Tibial artery (tissue), 4 donors: ENCODE results near the gene AP5Z1.
A peak's percentile ranks its signal among the peaks of the same experiment; 100 is the strongest.

ENCODE experiments used
- DNase-seq, 2 donors: peaks; one replicate each; pipeline ENCODE4 v3.0.0-alpha.2; 2019
- H3K27ac ChIP-seq, 2 donors: fragments of 200-600 bp; sonication (generic) in 1 of 2; 1 replicate in 1 of 2; 2 replicates in 1 of 2; pipeline ENCODE4 v1.5.1; 2018 to 2019; ENCODE audit warnings: mild to moderate bottlenecking in 1 of 2
- H3K27me3 ChIP-seq, 2 donors: fragments of 200-600 bp; sonication (generic) in 1 of 2; one replicate each; pipeline versions ENCODE4 v1.5.1 to v1.6.0; 2016 to 2019
- H3K36me3 ChIP-seq, 3 donors: fragments of 200-600 bp; sonication (generic) in 2 of 3; one replicate each; pipeline ENCODE4 v1.5.1; 2016 to 2019; ENCODE audit warnings: mild to moderate bottlenecking in 2 of 3
- H3K4me1 ChIP-seq, 4 donors: fragments of 200-600 bp; sonication (generic) in 2 of 4; 1 replicate in 3 of 4; 2 replicates in 1 of 4; pipeline ENCODE4 v1.5.1; 2016 to 2019
- H3K4me3 ChIP-seq, 2 donors: fragments of 200-600 bp; sonication (generic) in 1 of 2; 1 replicate in 1 of 2; 2 replicates in 1 of 2; pipeline ENCODE4 v1.5.1; 2018 to 2019; ENCODE audit warnings: mild to moderate bottlenecking in 2 of 2
- H3K9me3 ChIP-seq, 3 donors: fragments of 200-600 bp; sonication (generic) in 1 of 3; one replicate each; pipeline ENCODE4 v1.5.1; 2016 to 2019
- CTCF ChIP-seq, 2 experiments: fragments of 200-600 bp in 1 of 2; fragments of 450-650 bp in 1 of 2; IDR thresholded peaks; one replicate each; pipeline ENCODE4 v1.5.1; 2017 to 2019; ENCODE audit warnings: antibody characterized with exemption in 2 of 2, mild to moderate bottlenecking in 1 of 2, moderate library complexity in 1 of 2
- intact Hi-C: fragments of 100-400 bp; cut with DNase I; formaldehyde crosslinking; loops from one replicate; pipeline ENCODE4 v1.15.0; 2023; ENCODE audit warnings: low total_unique reads

The AP5Z1 gene

DNA sequence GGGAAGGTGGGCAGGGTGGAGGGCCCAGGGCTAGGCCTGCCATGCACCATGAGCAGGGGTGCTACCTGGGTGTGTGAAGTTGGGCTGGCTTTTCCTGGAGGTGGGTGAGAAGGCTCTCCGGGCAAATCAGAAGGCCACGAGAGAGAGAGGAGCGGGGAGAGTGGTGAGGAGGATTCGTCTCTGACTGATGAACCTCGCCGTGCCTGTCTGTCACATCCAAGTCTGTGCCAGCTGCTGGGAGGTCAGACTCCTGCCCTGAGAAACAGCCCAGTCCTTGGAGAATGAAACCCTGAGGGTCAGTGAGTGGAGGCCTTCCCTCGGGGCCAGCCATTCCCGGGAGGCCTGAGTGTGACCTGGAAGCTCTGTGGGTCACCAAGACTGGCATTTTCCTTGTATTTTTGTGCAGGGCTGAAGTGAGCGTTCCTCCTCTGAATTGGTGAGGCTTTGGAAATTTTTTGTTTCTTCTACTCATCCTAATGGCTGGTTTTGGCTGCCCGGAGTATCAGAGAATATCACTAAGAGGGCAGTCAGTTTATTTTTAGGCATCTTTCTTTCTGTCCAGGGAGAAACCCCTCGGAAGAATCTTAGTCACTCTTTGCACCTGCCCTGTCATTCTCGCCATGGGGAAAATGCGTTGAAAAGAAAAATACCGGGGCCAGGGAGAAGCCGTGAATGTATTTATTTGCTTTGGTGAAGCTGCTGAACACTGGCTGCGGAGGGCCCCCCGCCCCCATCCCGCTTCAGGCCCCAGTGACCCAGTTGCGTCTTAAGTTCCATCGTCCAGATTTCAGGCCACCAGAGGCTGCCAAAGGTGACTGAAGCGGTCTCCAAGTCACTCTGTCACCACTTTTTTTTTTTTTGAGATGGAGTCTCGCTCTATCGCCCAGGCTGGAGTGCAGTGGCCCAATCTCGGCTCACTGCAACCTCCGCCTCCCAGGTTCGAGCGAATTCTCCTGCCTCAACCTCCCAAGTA lies 6.5 kb upstream of the AP5Z1 start:
- no peak overlapping the region for H3K4me3 ChIP-seq
- H3K36me3 ChIP-seq, result peaks cover 9 to 43% (median 20%) of the 10 kb centered on the region in 3 donors
- peaks cover 0 to 16% (median 1%) of the 10 kb centered on the region in 4 donors for H3K4me1 ChIP-seq
- no peak for TF ChIP-seq CTCF (IDR thresholded peaks at IDR 0.05)
- intact Hi-C loops, result no loop called here
- H3K27ac ChIP-seq, result peak overlapping the region in 1 of 2 donors; percentile 1
- no peaks in the 10 kb centered on the region for H3K27me3 ChIP-seq
- no peaks in the 10 kb centered on the region for H3K9me3 ChIP-seq
- no peak for DNase-seq

DNA sequence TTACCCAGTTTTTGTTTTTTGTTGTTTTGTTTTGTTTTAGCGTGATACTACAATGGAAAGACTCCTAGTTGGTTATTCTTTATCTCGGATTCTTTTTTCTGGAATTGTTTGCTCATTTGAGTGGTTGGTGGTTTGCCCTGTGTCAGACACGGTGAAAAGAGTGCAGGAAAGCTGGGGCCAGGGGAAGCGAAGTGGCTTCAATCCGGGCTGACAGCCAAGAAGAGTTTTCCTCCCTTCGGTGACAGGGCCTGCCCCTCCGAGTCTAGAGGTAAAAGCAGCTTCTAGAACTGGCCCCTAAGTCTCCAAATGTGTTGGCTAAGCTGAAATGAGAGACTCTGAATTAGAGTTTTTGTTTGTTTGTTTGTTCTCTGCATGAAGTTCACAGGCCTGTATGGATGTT lies 5.7 kb upstream of the AP5Z1 start:
- H3K9me3 ChIP-seq, result no peaks in the 10 kb centered on the region
- H3K27ac ChIP-seq, result peak overlapping the region in 1 of 2 donors; percentile 1
- no peak for DNase-seq
- H3K36me3 ChIP-seq, result peaks cover under 1 to 34% (median 11%) of the 10 kb centered on the region in 3 donors
- intact Hi-C loops, result no loop called here
- TF ChIP-seq CTCF (IDR thresholded peaks at IDR 0.05), result no peak
- peaks cover 0 to 25% (median 10%) of the 10 kb centered on the region in 4 donors for H3K4me1 ChIP-seq
- H3K27me3 ChIP-seq, result no peaks in the 10 kb centered on the region
- no peak overlapping the region for H3K4me3 ChIP-seq

- H3K9me3 ChIP-seq, result no peaks in the 10 kb centered on the region
- no peak for TF ChIP-seq CTCF (IDR thresholded peaks at IDR 0.05)
- peaks cover 0 to 23% (median 6%) of the 10 kb centered on the region in 3 donors for H3K36me3 ChIP-seq
- no peak overlapping the region for H3K27ac ChIP-seq
- no peak for DNase-seq
- no peaks in the 10 kb centered on the region for H3K27me3 ChIP-seq
- no peak overlapping the region for H3K4me3 ChIP-seq
- intact Hi-C loops, result no loop called here
- peaks cover 4 to 23% (median 11%) of the 10 kb centered on the region in 4 donors for H3K4me1 ChIP-seq
Observed at GRCh38 chr7:4770886-4771285, 4.5 kb upstream of the AP5Z1 start.

DNA sequence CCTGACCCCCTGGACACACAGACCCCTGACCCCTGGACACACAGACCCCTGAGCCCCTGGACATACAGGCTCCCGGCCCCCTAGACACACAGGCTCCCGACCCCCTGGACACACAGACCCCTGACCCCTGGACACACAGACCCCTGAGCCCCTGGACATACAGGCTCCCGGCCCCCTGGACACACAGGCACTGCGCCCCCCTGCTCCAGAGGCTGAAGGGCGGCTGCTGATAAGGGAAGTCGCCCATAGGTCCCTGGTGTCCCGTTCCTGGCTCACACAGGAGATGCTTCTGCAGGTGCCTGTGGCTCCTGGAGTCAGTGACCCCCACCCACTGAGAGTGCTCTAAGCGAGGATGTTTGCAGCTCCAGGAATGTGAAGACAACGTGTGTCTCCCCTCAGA lies 3.7 kb upstream of the AP5Z1 start:
- Histone ChIP-seq H3K9me3 (no peaks in the 10 kb centered on the region), H3K27ac (peak overlapping the region in 1 of 2 donors; percentile 14), H3K36me3 (peaks cover 0 to 17% (median 6%) of the 10 kb centered on the region in 3 donors), H3K27me3 (no peaks in the 10 kb centered on the region), H3K4me3 (no peak overlapping the region), H3K4me1 (peaks cover 4 to 29% (median 18%) of the 10 kb centered on the region in 4 donors)
- intact Hi-C loops, result no loop called here
- DNase-seq, result no peak
- TF ChIP-seq CTCF (IDR thresholded peaks at IDR 0.05), result no peak

DNA sequence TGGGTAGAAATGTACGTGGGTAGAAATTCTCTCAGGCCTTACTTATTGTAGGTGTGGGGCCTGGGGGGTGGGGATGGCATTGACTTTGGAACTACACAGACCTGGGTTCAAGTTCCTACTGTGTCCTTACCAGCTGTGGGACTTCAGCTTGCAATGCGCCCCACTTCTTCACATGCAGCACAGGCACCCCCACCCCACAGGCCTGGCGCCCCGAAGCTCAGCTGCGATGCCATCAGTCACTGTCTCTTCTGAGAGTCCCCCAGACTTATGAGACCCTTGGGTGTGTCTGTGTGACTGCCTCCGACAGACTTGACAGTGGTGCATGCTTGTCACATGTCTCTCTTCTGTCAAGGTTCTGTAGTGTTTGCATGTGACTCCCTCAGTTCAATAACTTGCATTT lies 3.1 kb upstream of the AP5Z1 start:
- intact Hi-C loops, result no loop called here
- no peaks in the 10 kb centered on the region for H3K9me3 ChIP-seq
- peak overlapping the region in 1 of 2 donors; percentile 14 for H3K27ac ChIP-seq
- TF ChIP-seq CTCF (IDR thresholded peaks at IDR 0.05), result no peak
- no peak overlapping the region for H3K4me3 ChIP-seq
- peaks cover 4 to 35% (median 24%) of the 10 kb centered on the region in 4 donors for H3K4me1 ChIP-seq
- peaks cover 0 to 11% (median 6%) of the 10 kb centered on the region in 3 donors for H3K36me3 ChIP-seq
- no peak for DNase-seq
- H3K27me3 ChIP-seq, result no peaks in the 10 kb centered on the region
